RWPE1 (cell line): ENCODE data around the gene MEGF6.

Experiments used
- CTCF ChIA-PET: fragments of 350-600 bp; sonication (Branson Sonifier 250); formaldehyde crosslinking; extraction: SDS; loops from one replicate; lab custom pipeline; 2021; lab: Yijun Ruan, JAX
- POLR2A ChIA-PET: fragments of 400-600 bp; formaldehyde crosslinking; extraction: SDS; loops from one replicate; lab custom pipeline; 2020; ENCODE audit warnings: antibody characterized with exemption; ENCODE audit not compliant: low non-redundant PET; lab: Yijun Ruan, JAX
- DNase-seq: peaks from one replicate; pipeline ENCODE4 v3.0.0; 2012; ENCODE audit warnings: low spot score
- H3K27ac ChIP-seq: fragments of 450-650 bp; 2 replicates; pipeline ENCODE4 v1.5.1; 2017
- TF ChIP-seq, protein P1 (sequence below): fragments of 450-650 bp; conservative IDR thresholded peaks from 2 replicates; pipeline ENCODE4 v1.5.1; 2017; ENCODE audit warnings: low read depth, mild to moderate bottlenecking

Gene MEGF6

DNA sequence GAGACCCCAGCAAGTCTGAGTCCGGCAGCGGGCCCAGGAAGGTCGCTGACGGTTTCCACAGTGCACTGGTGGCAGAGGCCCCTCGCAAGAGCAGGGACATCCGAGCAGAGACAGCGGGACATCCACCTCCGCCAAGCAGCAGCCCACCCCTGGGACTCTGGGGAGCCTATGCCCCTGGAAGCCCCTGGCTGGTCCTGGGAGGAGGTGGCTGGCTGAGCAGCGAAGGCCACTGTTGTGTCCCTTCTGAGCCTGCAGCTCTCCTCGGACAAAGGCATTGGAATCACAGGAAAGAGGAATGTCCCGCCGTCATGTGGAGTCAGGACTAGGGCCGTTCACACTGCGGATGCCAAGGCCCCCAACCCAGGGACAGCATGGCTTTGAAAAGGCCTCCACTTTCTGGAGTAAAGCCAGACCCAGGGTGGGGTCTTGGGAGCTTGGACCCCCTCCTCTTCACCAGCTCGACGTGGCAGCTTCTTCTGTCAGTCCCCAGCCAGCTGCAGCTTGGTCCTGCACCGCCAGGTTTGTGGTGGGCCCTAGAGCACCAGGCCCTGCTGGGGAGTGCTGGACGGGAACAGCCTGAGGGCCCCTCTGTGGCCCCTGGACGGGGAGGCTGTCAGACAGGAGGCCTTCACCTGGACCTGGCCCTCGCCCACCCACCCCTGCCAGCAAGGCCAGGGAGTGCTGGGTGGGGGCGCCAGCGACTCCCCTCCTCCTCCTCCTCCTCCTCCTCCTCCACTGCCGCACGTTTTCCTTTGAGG, 1.4 kb downstream of the MEGF6 start:
- POLR2A ChIA-PET: no interaction called here
- no peak for DNase-seq
- TF ChIP-seq, protein P1, sequence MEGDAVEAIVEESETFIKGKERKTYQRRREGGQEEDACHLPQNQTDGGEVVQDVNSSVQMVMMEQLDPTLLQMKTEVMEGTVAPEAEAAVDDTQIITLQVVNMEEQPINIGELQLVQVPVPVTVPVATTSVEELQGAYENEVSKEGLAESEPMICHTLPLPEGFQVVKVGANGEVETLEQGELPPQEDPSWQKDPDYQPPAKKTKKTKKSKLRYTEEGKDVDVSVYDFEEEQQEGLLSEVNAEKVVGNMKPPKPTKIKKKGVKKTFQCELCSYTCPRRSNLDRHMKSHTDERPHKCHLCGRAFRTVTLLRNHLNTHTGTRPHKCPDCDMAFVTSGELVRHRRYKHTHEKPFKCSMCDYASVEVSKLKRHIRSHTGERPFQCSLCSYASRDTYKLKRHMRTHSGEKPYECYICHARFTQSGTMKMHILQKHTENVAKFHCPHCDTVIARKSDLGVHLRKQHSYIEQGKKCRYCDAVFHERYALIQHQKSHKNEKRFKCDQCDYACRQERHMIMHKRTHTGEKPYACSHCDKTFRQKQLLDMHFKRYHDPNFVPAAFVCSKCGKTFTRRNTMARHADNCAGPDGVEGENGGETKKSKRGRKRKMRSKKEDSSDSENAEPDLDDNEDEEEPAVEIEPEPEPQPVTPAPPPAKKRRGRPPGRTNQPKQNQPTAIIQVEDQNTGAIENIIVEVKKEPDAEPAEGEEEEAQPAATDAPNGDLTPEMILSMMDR: no peak
- CTCF ChIA-PET: interaction anchor here (1.0 to 1.2 kb wide), 2 partner anchors 9 to 119 kb away, joined by 3 to 4 read pairs; no protein-coding TSS in a partner anchor
- no peak overlapping the region for H3K27ac ChIP-seq

DNA sequence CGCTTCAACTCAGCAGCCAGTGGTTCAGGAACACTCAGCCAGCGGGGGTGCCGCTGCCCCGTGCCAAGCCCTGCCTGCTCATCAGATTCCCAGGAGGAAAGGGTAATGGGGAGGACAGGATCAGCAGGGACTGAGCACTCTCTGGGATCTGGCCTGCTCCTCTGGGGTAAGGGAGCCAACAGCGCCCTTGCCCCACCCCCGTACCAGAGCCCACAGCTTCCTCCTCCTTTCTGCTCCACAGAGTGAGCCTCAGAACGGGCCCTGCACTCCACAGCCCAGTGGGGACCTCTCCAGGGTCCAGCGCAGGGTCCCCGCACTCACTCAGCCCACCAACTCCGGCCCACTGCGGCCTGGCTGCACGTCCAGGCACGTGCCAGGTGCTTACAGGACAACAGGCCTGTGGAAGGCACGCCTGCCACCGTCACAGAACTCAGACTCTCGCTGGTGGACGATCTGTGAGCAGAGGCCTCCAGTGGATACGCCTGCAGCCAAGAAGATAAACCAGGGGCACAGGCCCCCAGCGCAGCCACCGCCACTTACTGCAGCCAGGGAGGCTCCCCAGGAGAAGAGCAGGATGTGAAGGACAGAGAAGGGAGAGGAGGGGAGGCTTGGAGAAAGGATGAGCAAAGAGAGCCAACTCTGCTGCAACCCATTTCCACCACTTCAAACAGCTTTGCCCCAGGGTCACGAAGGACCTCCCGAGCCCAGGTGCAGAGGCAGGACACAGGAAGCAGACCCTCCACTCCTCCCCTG, 2.1 kb downstream of the MEGF6 start:
- no peak overlapping the region for H3K27ac ChIP-seq
- no peak for DNase-seq
- ChIA-PET CTCF (interaction anchor here (1.0 to 1.2 kb wide), 2 partner anchors 10 to 118 kb away, joined by 3 to 4 read pairs; no protein-coding TSS in a partner anchor), POLR2A (no interaction called here)
- TF ChIP-seq, protein P1: no peak

DNA sequence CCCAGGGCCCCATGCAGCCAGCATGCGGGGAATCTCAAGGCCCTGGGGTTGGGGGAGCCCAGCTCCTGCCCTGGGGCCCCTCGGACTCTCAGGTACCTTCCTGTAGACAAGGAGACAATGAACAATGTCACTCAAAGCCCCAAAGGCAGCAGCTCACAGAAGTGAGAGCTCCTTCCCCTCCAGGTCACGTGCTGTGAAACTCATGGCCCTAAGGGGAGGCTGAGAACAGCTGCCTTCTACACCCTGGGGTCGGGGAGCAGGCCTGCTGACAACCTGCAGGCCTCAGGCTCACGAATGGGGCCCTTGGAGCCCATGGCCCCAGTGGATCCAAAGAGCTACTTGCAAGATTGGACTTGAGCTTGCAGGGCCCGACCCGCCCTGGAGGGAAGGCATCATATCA, 3.2 kb downstream of the MEGF6 start:
- ChIA-PET POLR2A (no interaction called here), CTCF (interaction anchor here (0.6 to 1.1 kb wide), 2 partner anchors 8 to 116 kb away, joined by 3 read pairs; no protein-coding TSS in a partner anchor)
- TF ChIP-seq, protein P1: no peak
- no peak overlapping the region for H3K27ac ChIP-seq
- no peak for DNase-seq

- CTCF ChIA-PET: interaction anchor here (1.1 kb wide), 1 partner anchor 115 kb away, joined by 3 read pairs; no protein-coding TSS in a partner anchor
- no peak overlapping the region for H3K27ac ChIP-seq
- no peak for DNase-seq
- POLR2A ChIA-PET: no interaction called here
- TF ChIP-seq, protein P1: no peak
Measured at GRCh38 chr1:3607703-3608065, 3.6 kb downstream of the MEGF6 start.

DNA sequence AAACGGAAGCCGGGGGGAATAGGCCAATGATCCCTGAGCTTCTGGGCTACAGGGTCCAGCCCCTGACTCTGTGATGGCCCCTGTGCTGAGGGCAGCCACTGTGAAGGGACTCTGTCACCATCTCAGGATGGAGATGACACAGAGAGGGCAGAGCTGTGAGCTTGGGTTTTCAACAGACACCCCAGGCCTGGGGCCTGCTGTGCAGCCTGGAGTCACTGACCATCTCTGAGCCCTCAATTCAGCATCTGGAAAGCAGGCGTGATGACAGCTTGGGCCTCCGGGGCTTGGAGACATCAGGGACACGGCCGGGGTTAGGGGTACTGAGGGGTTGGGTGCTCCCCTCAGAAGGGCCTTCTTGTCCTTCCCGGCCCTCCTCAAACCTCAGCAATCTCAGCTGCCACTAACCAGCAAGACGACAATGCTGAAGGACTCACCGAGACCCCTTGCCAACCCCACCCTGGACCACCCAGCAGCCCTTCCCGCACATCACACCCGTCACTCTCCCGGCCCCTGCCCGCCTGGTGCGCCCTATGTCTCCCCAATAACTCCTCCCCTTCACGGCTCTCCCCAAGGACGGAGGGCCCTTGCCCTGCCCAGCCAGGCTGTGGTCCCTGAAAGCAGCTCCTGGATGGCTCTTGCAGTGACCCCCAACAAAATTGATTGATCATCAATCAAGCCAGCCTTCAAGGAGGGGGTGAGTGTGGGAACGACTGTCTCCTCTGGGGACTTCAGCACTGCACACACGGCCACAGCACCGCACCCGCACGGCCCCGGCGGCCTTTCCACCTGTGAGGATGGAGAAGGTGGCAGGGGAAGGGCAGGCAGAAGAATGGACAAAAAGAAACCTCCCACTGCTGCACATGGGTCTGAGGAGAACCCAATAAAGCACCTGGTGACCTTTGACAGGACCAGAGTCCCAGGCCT, 4.3 kb downstream of the MEGF6 start:
- no peak for DNase-seq
- TF ChIP-seq, protein P1: no peak
- ChIA-PET POLR2A (no interaction called here), CTCF (interaction anchor here (0.6 to 0.7 kb wide), 4 partner anchors 51 to 820 kb away, joined by 3 to 5 read pairs (median 4); no protein-coding TSS in a partner anchor)
- no peak overlapping the region for H3K27ac ChIP-seq
